VCaP (cell line): Measurements from ENCODE around the gene ABHD6.
"Not testable (repeated sequence)": the region's sequence is repeated elsewhere in the genome, so short reads cannot be mapped to it uniquely, and the experiment has no call there.

Experiments
- H3K27ac ChIP-seq: fragments of 450-650 bp; 2 replicates; pipeline ENCODE4 v1.5.1; 2017
- TF ChIP-seq, protein P1 (sequence below): fragments of 450-650 bp; conservative IDR thresholded peaks from 2 replicates; pipeline ENCODE4 v1.5.1; 2017; ENCODE audit warnings: mild to moderate bottlenecking, moderate library complexity

The ABHD6 gene

GRCh38 chr3:58337190-58337589 lies 99.6 kb downstream of the ABHD6 start:
- TF ChIP-seq, protein P1, sequence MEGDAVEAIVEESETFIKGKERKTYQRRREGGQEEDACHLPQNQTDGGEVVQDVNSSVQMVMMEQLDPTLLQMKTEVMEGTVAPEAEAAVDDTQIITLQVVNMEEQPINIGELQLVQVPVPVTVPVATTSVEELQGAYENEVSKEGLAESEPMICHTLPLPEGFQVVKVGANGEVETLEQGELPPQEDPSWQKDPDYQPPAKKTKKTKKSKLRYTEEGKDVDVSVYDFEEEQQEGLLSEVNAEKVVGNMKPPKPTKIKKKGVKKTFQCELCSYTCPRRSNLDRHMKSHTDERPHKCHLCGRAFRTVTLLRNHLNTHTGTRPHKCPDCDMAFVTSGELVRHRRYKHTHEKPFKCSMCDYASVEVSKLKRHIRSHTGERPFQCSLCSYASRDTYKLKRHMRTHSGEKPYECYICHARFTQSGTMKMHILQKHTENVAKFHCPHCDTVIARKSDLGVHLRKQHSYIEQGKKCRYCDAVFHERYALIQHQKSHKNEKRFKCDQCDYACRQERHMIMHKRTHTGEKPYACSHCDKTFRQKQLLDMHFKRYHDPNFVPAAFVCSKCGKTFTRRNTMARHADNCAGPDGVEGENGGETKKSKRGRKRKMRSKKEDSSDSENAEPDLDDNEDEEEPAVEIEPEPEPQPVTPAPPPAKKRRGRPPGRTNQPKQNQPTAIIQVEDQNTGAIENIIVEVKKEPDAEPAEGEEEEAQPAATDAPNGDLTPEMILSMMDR, result no peak
- H3K27ac ChIP-seq, result no peak overlapping the region

DNA sequence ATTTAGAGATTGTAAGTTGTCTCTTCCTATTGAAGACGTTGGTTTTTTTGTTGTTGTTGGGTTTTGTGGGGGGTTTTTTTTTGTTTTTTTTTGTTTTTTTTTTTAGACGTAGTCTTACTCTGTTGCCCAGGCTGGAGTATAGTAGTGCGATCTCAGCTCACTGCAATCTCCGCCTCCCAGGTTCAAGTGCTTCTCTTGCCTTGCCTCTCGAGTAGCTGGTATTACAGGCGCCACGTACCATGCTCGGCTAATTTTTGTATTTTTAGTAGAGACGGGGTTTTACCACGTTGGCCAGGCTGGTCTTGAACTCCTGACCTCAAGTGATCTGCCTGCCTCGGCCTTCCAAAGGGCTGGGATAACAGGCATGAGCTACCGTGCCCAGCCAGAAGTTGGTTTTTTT lies 101.6 kb downstream of the ABHD6 start:
- not testable (repeated sequence) for H3K27ac ChIP-seq

GRCh38 chr3:58340594-58341244 lies 103.1 kb downstream of the ABHD6 start:
- TF ChIP-seq, protein P1, result no peak
- H3K27ac ChIP-seq, result no peak overlapping the region

GRCh38 chr3:58341376-58341775 lies 103.8 kb downstream of the ABHD6 start:
- H3K27ac ChIP-seq, result no peak overlapping the region

DNA sequence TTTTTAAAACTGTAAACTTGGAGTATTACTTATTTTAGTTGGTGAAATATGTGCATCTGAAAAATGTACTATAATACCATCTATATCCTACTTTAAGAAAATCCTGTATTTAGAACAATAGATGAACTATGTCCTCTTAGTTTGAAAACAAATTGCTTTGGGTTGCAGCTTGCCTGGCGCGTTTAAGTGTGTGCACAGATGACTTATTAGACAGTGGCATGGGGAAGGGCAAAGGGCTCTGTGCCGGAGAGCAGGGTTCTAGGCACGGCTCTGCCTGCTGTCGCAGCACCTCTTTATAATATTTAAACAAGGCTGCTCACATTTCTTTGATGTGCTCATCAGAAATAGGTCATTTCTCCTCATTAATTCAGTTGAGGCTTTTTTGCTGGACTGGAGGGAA lies 105.1 kb downstream of the ABHD6 start:
- TF ChIP-seq, protein P1, result no peak
- H3K27ac ChIP-seq, result no peak overlapping the region

More at GRCh38 chr3:58341376-58341775, 103.8 kb downstream of the ABHD6 start:
- TF ChIP-seq, protein P1, result no peak
